ENCODE results near the gene TWNK. TPM values are rescaled to one million over a fixed set of nuclear protein-coding genes. Genes with fewer than 3 reads are reported as not detected.

The TWNK gene
- total RNA-seq, 5 donors from 2014 or later (not counting 1 experiment from before 2014, with no cell fraction given), result 5.3 to 20.2 (median 16.9) TPM

- 94% methylated on average over 8 of the region's 13 CpGs for WGBS (ENCODE audit: insufficient coverage)
- Mint-ChIP-seq H3K36me3 (peaks cover 42% of the 10 kb centered on the region), H3K4me1 (peaks cover 18 to 35% (median 31%) of the 10 kb centered on the region in 3 donors), H3K27me3 (no peaks in the 10 kb centered on the region), H3K9me3 (no peaks in the 10 kb centered on the region), H3K27ac (no peak overlapping the region), H3K4me3 (no peak overlapping the region)
- Histone ChIP-seq H3K36me3 (ENCODE audit: control insufficient read depth in 2 of 2, extremely low read depth in 1 of 2, insufficient read depth in 1 of 2, low read length in 1 of 2) (peaks cover 15 to 36% of the 10 kb centered on the region in 2 donors), H3K27ac (ENCODE audit: low read length) (no peak overlapping the region), H3K9me3 (no peaks in the 10 kb centered on the region), H3K27me3 (replicated peaks in 1 of 2; ENCODE audit: control insufficient read depth in 2 of 2, extremely low read depth in 1 of 2, insufficient read depth in 2 of 2, low read length in 1 of 2) (no peaks in the 10 kb centered on the region), H3K4me3 (ENCODE audit: control insufficient read depth in 1 of 2, extremely low read depth in 1 of 2, low read length in 1 of 2) (no peak overlapping the region), H3K4me1 (ENCODE audit: control insufficient read depth in 1 of 2, extremely low read depth in 1 of 2, insufficient read depth in 2 of 2, low read length in 2 of 2) (peaks cover 7 to 31% of the 10 kb centered on the region in 2 experiments)
- POLR2A ChIA-PET, result no interaction called here
- ATAC-seq (replicated peaks in 1 of 4), result no peak
- CTCF ChIA-PET, result interaction anchor here in 1 of 2 donors (1.5 kb wide), 1 partner anchor 30 kb away, joined by 5 read pairs; no protein-coding TSS in a partner anchor
- no peak for DNase-seq
These were observed 3.3 kb upstream of the TWNK start for GRCh38 chr10:100983868-100984671.

GRCh38 chr10:100984672-100985177 lies 2.6 kb upstream of the TWNK start:
- ATAC-seq (replicated peaks in 1 of 4) (no peak), DNase-seq (no peak)
- H3K9me3 ChIP-seq, result no peaks in the 10 kb centered on the region
- peaks cover 16 to 35% of the 10 kb centered on the region in 2 donors for H3K36me3 ChIP-seq (ENCODE audit: control insufficient read depth in 2 of 2, extremely low read depth in 1 of 2, insufficient read depth in 1 of 2, low read length in 1 of 2)
- no peak overlapping the region for H3K4me3 ChIP-seq (ENCODE audit: control insufficient read depth in 1 of 2, extremely low read depth in 1 of 2, low read length in 1 of 2)
- Mint-ChIP-seq H3K27ac (no peak overlapping the region), H3K4me3 (no peak overlapping the region), H3K9me3 (no peaks in the 10 kb centered on the region), H3K4me1 (peaks cover 21 to 41% (median 36%) of the 10 kb centered on the region in 3 donors), H3K36me3 (peaks cover 41% of the 10 kb centered on the region), H3K27me3 (no peaks in the 10 kb centered on the region)
- ChIA-PET POLR2A (no interaction called here), CTCF (interaction anchor here in 1 of 2 donors (1.5 kb wide), 1 partner anchor 29 kb away, joined by 5 read pairs; no protein-coding TSS in a partner anchor)
- no peak overlapping the region for H3K27ac ChIP-seq (ENCODE audit: low read length)
- 91% methylated on average over 1 of the region's 2 CpGs for WGBS (ENCODE audit: insufficient coverage)
- peaks cover 7 to 38% of the 10 kb centered on the region in 2 experiments for H3K4me1 ChIP-seq (ENCODE audit: control insufficient read depth in 1 of 2, extremely low read depth in 1 of 2, insufficient read depth in 2 of 2, low read length in 2 of 2)
- no peaks in the 10 kb centered on the region for H3K27me3 ChIP-seq (replicated peaks in 1 of 2; ENCODE audit: control insufficient read depth in 2 of 2, extremely low read depth in 1 of 2, insufficient read depth in 2 of 2, low read length in 1 of 2)

GRCh38 chr10:100985336-100985735 lies 2.0 kb upstream of the TWNK start:
- peaks cover 40% of the 10 kb centered on the region for H3K36me3 Mint-ChIP-seq
- Histone ChIP-seq H3K4me1 (ENCODE audit: control insufficient read depth in 1 of 2, extremely low read depth in 1 of 2, insufficient read depth in 2 of 2, low read length in 2 of 2) (peaks cover 7 to 39% of the 10 kb centered on the region in 2 experiments), H3K36me3 (ENCODE audit: control insufficient read depth in 2 of 2, extremely low read depth in 1 of 2, insufficient read depth in 1 of 2, low read length in 1 of 2) (peaks cover 15 to 36% of the 10 kb centered on the region in 2 donors), H3K27me3 (replicated peaks in 1 of 2; ENCODE audit: control insufficient read depth in 2 of 2, extremely low read depth in 1 of 2, insufficient read depth in 2 of 2, low read length in 1 of 2) (no peaks in the 10 kb centered on the region), H3K27ac (ENCODE audit: low read length) (no peak overlapping the region), H3K9me3 (no peaks in the 10 kb centered on the region), H3K4me3 (ENCODE audit: control insufficient read depth in 1 of 2, extremely low read depth in 1 of 2, low read length in 1 of 2) (no peak overlapping the region)
- no peaks in the 10 kb centered on the region for H3K9me3 Mint-ChIP-seq
- ChIA-PET POLR2A (no interaction called here), CTCF (interaction anchor here in 1 of 2 donors (1.5 kb wide), 1 partner anchor 29 kb away, joined by 5 read pairs; no protein-coding TSS in a partner anchor)
- H3K4me1 Mint-ChIP-seq, result peaks cover 27 to 43% (median 38%) of the 10 kb centered on the region in 3 donors
- no peaks in the 10 kb centered on the region for H3K27me3 Mint-ChIP-seq
- ATAC-seq (replicated peaks in 1 of 4) (no peak), DNase-seq (no peak)
- no peak overlapping the region for H3K27ac Mint-ChIP-seq
- peak overlapping the region; percentile 89 to 99 (median 93) for H3K4me3 Mint-ChIP-seq
- WGBS (ENCODE audit: insufficient coverage), result 80% methylated on average over 2 of the region's 5 CpGs

- CTCF ChIA-PET, result interaction anchor here (1.0 to 3.3 kb wide), 3 partner anchors 11 to 45 kb away, joined by 3 to 11 read pairs (median 3); partner anchors contain the start of genes PDZD7 (in 1 of the 2) and SFXN3 (in 1 of the 2)
- peaks cover 7 to 39% of the 10 kb centered on the region in 2 experiments for H3K4me1 ChIP-seq (ENCODE audit: control insufficient read depth in 1 of 2, extremely low read depth in 1 of 2, insufficient read depth in 2 of 2, low read length in 2 of 2)
- ATAC-seq (replicated peaks in 1 of 4), result no peak
- peak overlapping the region in 1 of 2 donors; percentile 96 for H3K27ac Mint-ChIP-seq
- H3K9me3 ChIP-seq, result no peaks in the 10 kb centered on the region
- H3K4me3 Mint-ChIP-seq, result peak overlapping the region; percentile 89 to 99 (median 93)
- no peaks in the 10 kb centered on the region for H3K27me3 Mint-ChIP-seq
- H3K36me3 Mint-ChIP-seq, result peaks cover 46% of the 10 kb centered on the region
- peaks cover 12 to 37% of the 10 kb centered on the region in 2 donors for H3K36me3 ChIP-seq (ENCODE audit: control insufficient read depth in 2 of 2, extremely low read depth in 1 of 2, insufficient read depth in 1 of 2, low read length in 1 of 2)
- no peak for DNase-seq
- H3K27me3 ChIP-seq (replicated peaks in 1 of 2; ENCODE audit: control insufficient read depth in 2 of 2, extremely low read depth in 1 of 2, insufficient read depth in 2 of 2, low read length in 1 of 2), result no peaks in the 10 kb centered on the region
- peaks cover 38 to 50% (median 44%) of the 10 kb centered on the region in 3 donors for H3K4me1 Mint-ChIP-seq
- POLR2A ChIA-PET, result interaction anchor here (0.5 to 0.6 kb wide), 2 partner anchors 708 to 809 kb away, joined by 4 to 5 read pairs; partner anchors contain the start of gene FBXW4 (in 1 of the 2)
- WGBS (ENCODE audit: insufficient coverage), result 37% methylated on average over 17 of the region's 17 CpGs
- H3K27ac ChIP-seq (ENCODE audit: low read length), result peak overlapping the region; percentile 20
- H3K4me3 ChIP-seq (ENCODE audit: control insufficient read depth in 1 of 2, extremely low read depth in 1 of 2, low read length in 1 of 2), result peak overlapping the region; percentile 91 to 92
- no peaks in the 10 kb centered on the region for H3K9me3 Mint-ChIP-seq
These were observed 756 bp upstream of the TWNK start for GRCh38 chr10:100986623-100986951.

GRCh38 chr10:100987685-100988049 lies 324 bp downstream of the TWNK start:
- peaks cover 38 to 50% (median 44%) of the 10 kb centered on the region in 3 donors for H3K4me1 Mint-ChIP-seq
- H3K9me3 ChIP-seq, result no peaks in the 10 kb centered on the region
- 3% methylated on average over 15 of the region's 15 CpGs for WGBS (ENCODE audit: insufficient coverage)

GRCh38 chr10:100988166-100988565 lies 823 bp downstream of the TWNK start:
- Mint-ChIP-seq H3K4me1 (peaks cover 38 to 50% (median 43%) of the 10 kb centered on the region in 3 donors), H3K9me3 (no peaks in the 10 kb centered on the region), H3K4me3 (peak overlapping the region; percentile 89 to 99 (median 93)), H3K27ac (no peak overlapping the region), H3K36me3 (peaks cover 38% of the 10 kb centered on the region), H3K27me3 (no peaks in the 10 kb centered on the region)
- Histone ChIP-seq H3K9me3 (no peaks in the 10 kb centered on the region), H3K36me3 (ENCODE audit: control insufficient read depth in 2 of 2, extremely low read depth in 1 of 2, insufficient read depth in 1 of 2, low read length in 1 of 2) (peaks cover 12 to 35% of the 10 kb centered on the region in 2 donors), H3K27ac (ENCODE audit: low read length) (no peak overlapping the region), H3K27me3 (replicated peaks in 1 of 2; ENCODE audit: control insufficient read depth in 2 of 2, extremely low read depth in 1 of 2, insufficient read depth in 2 of 2, low read length in 1 of 2) (no peaks in the 10 kb centered on the region), H3K4me3 (ENCODE audit: control insufficient read depth in 1 of 2, extremely low read depth in 1 of 2, low read length in 1 of 2) (peak overlapping the region; percentile 91 to 92), H3K4me1 (ENCODE audit: control insufficient read depth in 1 of 2, extremely low read depth in 1 of 2, insufficient read depth in 2 of 2, low read length in 2 of 2) (peaks cover 7 to 39% of the 10 kb centered on the region in 2 experiments)
- no peak for ATAC-seq (replicated peaks in 1 of 4)
- POLR2A ChIA-PET, result no interaction called here
- 77% methylated on average over 10 of the region's 10 CpGs for WGBS (ENCODE audit: insufficient coverage)
- DNase-seq, result no peak
- CTCF ChIA-PET, result interaction anchor here in 1 of 2 donors (3.3 kb wide), 1 partner anchor 9 kb away, joined by 11 read pairs; no protein-coding TSS in a partner anchor

More at GRCh38 chr10:100987685-100988049, 324 bp downstream of the TWNK start:
- Mint-ChIP-seq H3K27ac (peak overlapping the region; percentile 86 to 96), H3K36me3 (peaks cover 38% of the 10 kb centered on the region), H3K4me3 (peak overlapping the region; percentile 89 to 99 (median 93)), H3K9me3 (no peaks in the 10 kb centered on the region), H3K27me3 (no peaks in the 10 kb centered on the region)
- Histone ChIP-seq H3K27ac (ENCODE audit: low read length) (no peak overlapping the region), H3K27me3 (replicated peaks in 1 of 2; ENCODE audit: control insufficient read depth in 2 of 2, extremely low read depth in 1 of 2, insufficient read depth in 2 of 2, low read length in 1 of 2) (no peaks in the 10 kb centered on the region), H3K4me1 (ENCODE audit: control insufficient read depth in 1 of 2, extremely low read depth in 1 of 2, insufficient read depth in 2 of 2, low read length in 2 of 2) (peaks cover 7 to 39% of the 10 kb centered on the region in 2 experiments), H3K4me3 (ENCODE audit: control insufficient read depth in 1 of 2, extremely low read depth in 1 of 2, low read length in 1 of 2) (peak overlapping the region; percentile 91 to 92), H3K36me3 (ENCODE audit: control insufficient read depth in 2 of 2, extremely low read depth in 1 of 2, insufficient read depth in 1 of 2, low read length in 1 of 2) (peaks cover 12 to 36% of the 10 kb centered on the region in 2 donors)
- DNase-seq (no peak), ATAC-seq (replicated peaks in 1 of 4) (peak in 3 of 4 experiments; percentile 1 to 12 (median 1))
- ChIA-PET POLR2A (no interaction called here), CTCF (interaction anchor here (0.9 to 3.3 kb wide), 3 partner anchors 9 to 44 kb away, joined by 3 to 11 read pairs (median 4); partner anchors contain the start of genes PDZD7 (in 1 of the 2) and SFXN3 (in 1 of the 2))
